ENCODE results near the gene ATXN7L1. TPM values are rescaled to one million over a fixed set of nuclear protein-coding genes. Genes with fewer than 3 reads are reported as not detected.
A peak's percentile ranks its signal among the peaks of the same experiment; 100 is the strongest.

Gene ATXN7L1
- total and polyA plus RNA-seq, 4 donors, result 7.1 to 11.0 (median 8.5) TPM

GRCh38 chr7:105800442-105800841, 76.0 kb downstream of the ATXN7L1 start:
- Histone ChIP-seq H3K4me3 (ENCODE audit: low read depth, low read length) (no peak overlapping the region), H3K27ac (ENCODE audit: low read depth, low read length) (no peak overlapping the region), H3K4me1 (ENCODE audit: control insufficient read depth, insufficient read depth, low read length) (peaks cover 5% of the 10 kb centered on the region), H3K36me3 (ENCODE audit: control insufficient read depth, insufficient read depth, low read length) (no peaks in the 10 kb centered on the region), H3K9me3 (ENCODE audit: control insufficient read depth, insufficient read depth, low read length) (no peaks in the 10 kb centered on the region), H3K27me3 (ENCODE audit: control insufficient read depth, insufficient read depth, low read length) (no peaks in the 10 kb centered on the region)
- no CpG with 5 or more reads among the region's 3 CpGs for WGBS (ENCODE audit: insufficient coverage)
- DNase-seq (ENCODE audit: low read depth in 4 of 6, low spot score in 6 of 6), result no peak

- Histone ChIP-seq H3K4me3 (ENCODE audit: low read depth, low read length) (no peak overlapping the region), H3K27me3 (ENCODE audit: control insufficient read depth, insufficient read depth, low read length) (no peaks in the 10 kb centered on the region), H3K9me3 (ENCODE audit: control insufficient read depth, insufficient read depth, low read length) (no peaks in the 10 kb centered on the region), H3K27ac (ENCODE audit: low read depth, low read length) (no peak overlapping the region), H3K36me3 (ENCODE audit: control insufficient read depth, insufficient read depth, low read length) (no peaks in the 10 kb centered on the region), H3K4me1 (ENCODE audit: control insufficient read depth, insufficient read depth, low read length) (no peaks in the 10 kb centered on the region)
- WGBS (ENCODE audit: insufficient coverage), result 81% methylated on average over 6 of the region's 7 CpGs
- DNase-seq (ENCODE audit: low read depth in 4 of 6, low spot score in 6 of 6), result no peak
These were observed 76.7 kb downstream of the ATXN7L1 start for GRCh38 chr7:105799677-105800076.

GRCh38 chr7:105799006-105799405, 77.4 kb downstream of the ATXN7L1 start:
- no peaks in the 10 kb centered on the region for H3K36me3 ChIP-seq (ENCODE audit: control insufficient read depth, insufficient read depth, low read length)
- no peak for DNase-seq (ENCODE audit: low read depth in 4 of 6, low spot score in 6 of 6)
- 57% methylated on average over 2 of the region's 4 CpGs for WGBS (ENCODE audit: insufficient coverage)
- H3K4me1 ChIP-seq (ENCODE audit: control insufficient read depth, insufficient read depth, low read length), result no peaks in the 10 kb centered on the region
- no peak overlapping the region for H3K27ac ChIP-seq (ENCODE audit: low read depth, low read length)
- no peaks in the 10 kb centered on the region for H3K27me3 ChIP-seq (ENCODE audit: control insufficient read depth, insufficient read depth, low read length)
- H3K9me3 ChIP-seq (ENCODE audit: control insufficient read depth, insufficient read depth, low read length), result no peaks in the 10 kb centered on the region
- no peak overlapping the region for H3K4me3 ChIP-seq (ENCODE audit: low read depth, low read length)

- Histone ChIP-seq H3K27ac (ENCODE audit: low read depth, low read length) (no peak overlapping the region), H3K9me3 (ENCODE audit: control insufficient read depth, insufficient read depth, low read length) (no peaks in the 10 kb centered on the region)
These were observed 78.7 kb downstream of the ATXN7L1 start for GRCh38 chr7:105797652-105798051.

DNA sequence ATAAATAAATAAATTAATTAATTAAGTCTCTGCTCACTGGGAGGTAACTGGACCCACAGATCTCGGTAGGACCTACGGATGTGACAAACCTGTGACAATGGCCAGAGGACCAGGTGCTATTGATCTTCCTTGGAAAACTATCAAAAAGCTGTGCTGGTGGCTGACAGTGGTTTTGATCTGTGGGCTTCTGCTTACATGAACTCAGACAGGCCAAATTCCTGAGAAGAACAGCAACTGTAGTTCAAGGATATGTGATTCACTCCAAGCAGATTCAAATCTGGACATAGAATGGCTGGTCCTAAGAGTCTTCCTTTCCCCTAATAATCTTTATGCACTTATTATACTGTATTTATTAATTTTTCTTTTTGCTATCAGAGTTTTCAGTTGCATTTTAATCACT, 80.0 kb downstream of the ATXN7L1 start:
- WGBS (ENCODE audit: insufficient coverage), result 94% methylated on average over 2 of the region's 2 CpGs
- Histone ChIP-seq H3K27ac (ENCODE audit: low read depth, low read length) (no peak overlapping the region), H3K4me1 (ENCODE audit: control insufficient read depth, insufficient read depth, low read length) (no peaks in the 10 kb centered on the region), H3K4me3 (ENCODE audit: low read depth, low read length) (no peak overlapping the region), H3K27me3 (ENCODE audit: control insufficient read depth, insufficient read depth, low read length) (no peaks in the 10 kb centered on the region), H3K9me3 (ENCODE audit: control insufficient read depth, insufficient read depth, low read length) (no peaks in the 10 kb centered on the region), H3K36me3 (ENCODE audit: control insufficient read depth, insufficient read depth, low read length) (peaks cover 3% of the 10 kb centered on the region)
- no peak for DNase-seq (ENCODE audit: low read depth in 4 of 6, low spot score in 6 of 6)

More at GRCh38 chr7:105797652-105798051, 78.7 kb downstream of the ATXN7L1 start:
- no CpG with 5 or more reads among the region's 7 CpGs for WGBS (ENCODE audit: insufficient coverage)
- no peak for DNase-seq (ENCODE audit: low read depth in 4 of 6, low spot score in 6 of 6)
- Histone ChIP-seq H3K36me3 (ENCODE audit: control insufficient read depth, insufficient read depth, low read length) (no peaks in the 10 kb centered on the region), H3K27me3 (ENCODE audit: control insufficient read depth, insufficient read depth, low read length) (no peaks in the 10 kb centered on the region), H3K4me1 (ENCODE audit: control insufficient read depth, insufficient read depth, low read length) (no peaks in the 10 kb centered on the region), H3K4me3 (ENCODE audit: low read depth, low read length) (no peak overlapping the region)

DNA sequence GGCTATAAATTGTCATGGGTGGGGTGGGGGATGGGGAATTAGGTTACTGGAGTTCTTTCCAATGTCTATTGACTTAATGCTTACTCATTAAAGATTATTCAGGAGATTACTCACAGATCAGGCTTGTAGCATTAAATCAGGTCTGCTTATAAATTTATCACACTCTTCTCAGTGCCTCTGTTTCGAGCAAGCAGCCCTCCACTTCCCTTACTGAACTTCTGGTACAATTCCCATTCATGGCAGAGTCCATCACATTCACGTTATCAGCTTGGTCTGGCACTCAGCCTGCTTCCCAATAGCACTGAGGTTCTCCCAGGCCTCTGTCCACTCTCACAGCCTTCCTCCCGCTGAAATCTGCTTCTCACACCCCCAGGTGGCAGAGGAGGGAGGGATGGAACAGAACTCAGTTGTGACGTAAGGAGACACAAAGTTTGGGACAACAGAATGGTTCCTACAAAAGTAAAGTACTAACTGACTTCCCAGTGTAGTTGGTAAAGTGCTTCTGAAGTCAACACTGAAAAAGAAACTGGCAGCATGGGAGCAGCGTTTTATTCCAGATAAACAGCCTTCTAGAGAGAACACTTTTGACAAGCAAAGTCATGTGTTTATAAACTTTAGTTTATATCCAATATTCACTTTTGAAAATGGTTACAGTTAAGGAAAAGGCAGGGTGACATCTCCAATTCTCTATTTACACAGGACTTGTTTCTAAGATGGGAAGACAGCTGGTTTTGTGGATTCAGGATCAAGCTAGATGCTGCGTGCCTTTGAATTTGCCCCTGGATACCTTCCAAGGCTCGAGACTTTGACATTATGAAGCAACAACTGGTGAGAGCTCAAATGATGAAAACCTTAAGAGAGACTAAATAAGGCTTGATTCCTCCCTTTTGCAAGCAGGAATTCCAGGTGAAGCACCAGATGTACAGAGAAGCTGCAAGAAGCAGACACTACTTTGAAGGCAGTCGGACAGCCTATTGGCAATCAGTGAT, 81.4 kb downstream of the ATXN7L1 start:
- H3K36me3 ChIP-seq (ENCODE audit: control insufficient read depth, insufficient read depth, low read length), result peaks cover 3% of the 10 kb centered on the region
- no peak overlapping the region for H3K27ac ChIP-seq (ENCODE audit: low read depth, low read length)
- DNase-seq (ENCODE audit: low read depth in 4 of 6, low spot score in 6 of 6), result peak in 2 of 6 donors; percentile 23 to 36

DNA sequence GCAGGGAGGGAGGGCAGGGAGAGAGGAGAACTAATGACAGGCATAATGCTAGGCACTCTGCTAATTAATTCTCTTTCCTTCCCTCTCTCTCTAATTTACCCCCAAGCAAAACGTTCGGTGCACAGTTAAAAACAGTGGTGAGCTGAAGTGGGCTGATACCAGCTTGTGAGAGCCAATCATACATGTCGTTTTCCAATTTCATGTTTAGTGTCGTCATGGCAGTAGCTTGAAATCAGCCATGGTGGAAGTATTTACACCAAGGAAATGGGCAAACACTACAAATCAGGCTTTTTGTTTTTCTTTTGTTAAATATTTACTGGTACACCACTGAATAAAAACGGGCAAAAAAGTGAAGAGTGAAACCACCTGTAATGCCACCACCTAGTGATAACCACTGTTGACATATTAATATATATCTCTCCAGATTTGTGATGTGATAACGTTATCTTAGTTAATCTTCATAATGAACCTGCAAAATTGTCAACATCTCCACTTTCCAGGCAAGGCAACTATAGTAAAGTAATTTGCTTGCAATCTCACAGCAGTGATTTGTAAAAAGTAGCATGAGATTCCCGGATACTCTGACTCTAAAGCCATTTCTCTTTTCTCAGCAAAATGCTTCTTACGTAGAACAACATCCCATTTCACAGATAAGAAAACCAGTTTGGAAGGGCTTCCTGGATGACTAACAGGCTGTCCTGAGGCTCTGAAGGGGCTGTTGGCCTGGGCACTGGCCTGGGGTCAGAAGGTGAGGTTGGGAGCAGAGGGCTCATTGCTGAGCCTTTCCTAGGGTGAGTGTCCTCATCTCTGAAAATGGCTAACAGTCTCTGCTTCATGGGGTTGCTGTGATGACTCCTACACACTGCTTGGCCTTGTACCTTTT, 83.7 kb downstream of the ATXN7L1 start:
- H3K27ac ChIP-seq (ENCODE audit: low read depth, low read length), result no peak overlapping the region
- no peak overlapping the region for H3K4me3 ChIP-seq (ENCODE audit: low read depth, low read length)
- no peaks in the 10 kb centered on the region for H3K9me3 ChIP-seq (ENCODE audit: control insufficient read depth, insufficient read depth, low read length)
- 70% methylated on average over 2 of the region's 8 CpGs for WGBS (ENCODE audit: insufficient coverage)
- H3K36me3 ChIP-seq (ENCODE audit: control insufficient read depth, insufficient read depth, low read length), result peaks cover 9% of the 10 kb centered on the region
- peaks cover 6% of the 10 kb centered on the region for H3K4me1 ChIP-seq (ENCODE audit: control insufficient read depth, insufficient read depth, low read length)
- no peaks in the 10 kb centered on the region for H3K27me3 ChIP-seq (ENCODE audit: control insufficient read depth, insufficient read depth, low read length)
- DNase-seq (ENCODE audit: low read depth in 4 of 6, low spot score in 6 of 6), result no peak

More for the DNA sequence above, 81.4 kb downstream of the ATXN7L1 start:
- Histone ChIP-seq H3K27me3 (ENCODE audit: control insufficient read depth, insufficient read depth, low read length) (no peaks in the 10 kb centered on the region), H3K4me1 (ENCODE audit: control insufficient read depth, insufficient read depth, low read length) (no peaks in the 10 kb centered on the region), H3K9me3 (ENCODE audit: control insufficient read depth, insufficient read depth, low read length) (no peaks in the 10 kb centered on the region), H3K4me3 (ENCODE audit: low read depth, low read length) (no peak overlapping the region)
- WGBS (ENCODE audit: insufficient coverage), result 40% methylated on average over 5 of the region's 8 CpGs

DNA sequence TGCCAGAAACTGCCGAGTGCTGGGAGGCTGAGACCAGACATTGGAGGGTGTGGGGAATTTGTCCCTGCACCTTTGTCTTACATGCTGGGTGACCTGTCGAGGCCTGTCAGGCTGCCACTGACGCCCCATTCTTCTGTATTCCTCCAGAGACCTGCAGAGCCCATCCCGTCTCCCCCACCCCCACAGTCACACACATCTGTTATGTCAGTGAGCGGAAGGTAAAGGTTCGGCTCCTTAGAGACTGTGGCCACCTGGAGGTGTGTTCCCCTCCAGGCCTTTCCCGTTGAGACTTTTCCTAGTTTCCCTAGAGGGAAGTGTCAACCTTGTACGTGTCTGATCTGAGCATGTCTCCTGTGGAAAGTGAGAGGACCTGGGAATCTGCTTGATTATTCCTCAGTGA, 84.5 kb downstream of the ATXN7L1 start:
- Histone ChIP-seq H3K36me3 (ENCODE audit: control insufficient read depth, insufficient read depth, low read length) (peaks cover 9% of the 10 kb centered on the region), H3K4me3 (ENCODE audit: low read depth, low read length) (no peak overlapping the region), H3K27me3 (ENCODE audit: control insufficient read depth, insufficient read depth, low read length) (no peaks in the 10 kb centered on the region), H3K27ac (ENCODE audit: low read depth, low read length) (no peak overlapping the region), H3K4me1 (ENCODE audit: control insufficient read depth, insufficient read depth, low read length) (peaks cover 6% of the 10 kb centered on the region), H3K9me3 (ENCODE audit: control insufficient read depth, insufficient read depth, low read length) (no peaks in the 10 kb centered on the region)
- WGBS (ENCODE audit: insufficient coverage), result 81% methylated on average over 3 of the region's 8 CpGs
- DNase-seq (ENCODE audit: low read depth in 4 of 6, low spot score in 6 of 6), result no peak

GRCh38 chr7:105790996-105791395, 85.4 kb downstream of the ATXN7L1 start:
- Histone ChIP-seq H3K27ac (ENCODE audit: low read depth, low read length) (no peak overlapping the region), H3K36me3 (ENCODE audit: control insufficient read depth, insufficient read depth, low read length) (peaks cover 13% of the 10 kb centered on the region), H3K27me3 (ENCODE audit: control insufficient read depth, insufficient read depth, low read length) (no peaks in the 10 kb centered on the region), H3K4me3 (ENCODE audit: low read depth, low read length) (no peak overlapping the region), H3K4me1 (ENCODE audit: control insufficient read depth, insufficient read depth, low read length) (peaks cover 6% of the 10 kb centered on the region), H3K9me3 (ENCODE audit: control insufficient read depth, insufficient read depth, low read length) (no peaks in the 10 kb centered on the region)
- no peak for DNase-seq (ENCODE audit: low read depth in 4 of 6, low spot score in 6 of 6)
- 93% methylated on average over 2 of the region's 3 CpGs for WGBS (ENCODE audit: insufficient coverage)

Measured in spinal cord (tissue), 10 donors.